GM18870 (cell line): ENCODE measurements around the gene SPDYE1.
"Not testable (repeated sequence)": the region's sequence is repeated elsewhere in the genome, so short reads cannot be mapped to it uniquely, and the experiment has no call there.

ENCODE experiments used
- ATAC-seq: cut with Tn5 transposase; IDR thresholded peaks from one replicate; pipeline ENCODE4 v1.9.1; 2021; ENCODE audit warnings: moderate library complexity; ENCODE audit not compliant: unreplicated experiment

SPDYE1 gene

GRCh38 chr7:43997532-43997931 is at the start of gene SPDYE1:
Gene SPDYE1 (plus strand): TSS chr7:43997897. CDS start chr7:43999950, 2,053 bp downstream.
- ATAC-seq = not testable (repeated sequence)

- ATAC-seq = no peak
These were observed 45.7 kb upstream of the SPDYE1 start for GRCh38 chr7:43952028-43952427.

GRCh38 chr7:43953071-43953470 is 44.6 kb upstream of the SPDYE1 start:
- no peak for ATAC-seq

GRCh38 chr7:43954524-43955228 is 43.0 kb upstream of the SPDYE1 start:
- ATAC-seq = no peak

- ATAC-seq = no peak
These were observed 41.7 kb upstream of the SPDYE1 start for GRCh38 chr7:43956027-43956426.

- no peak for ATAC-seq
These were observed 36.8 kb upstream of the SPDYE1 start for GRCh38 chr7:43960933-43961332.

- not testable (repeated sequence) for ATAC-seq
These were observed 31.3 kb upstream of the SPDYE1 start for GRCh38 chr7:43966392-43966791.

- ATAC-seq = not testable (repeated sequence)
These were observed 29.3 kb upstream of the SPDYE1 start for GRCh38 chr7:43968172-43969040.

GRCh38 chr7:43969586-43969985 is 28.1 kb upstream of the SPDYE1 start:
- not testable (repeated sequence) for ATAC-seq

GRCh38 chr7:43970698-43971097 is 27.0 kb upstream of the SPDYE1 start:
- ATAC-seq = not testable (repeated sequence)

GRCh38 chr7:43974033-43974573 is 23.6 kb upstream of the SPDYE1 start:
- not testable (repeated sequence) for ATAC-seq

- ATAC-seq = not testable (repeated sequence)
These were observed 22.8 kb upstream of the SPDYE1 start for GRCh38 chr7:43974725-43975482.

GRCh38 chr7:43977525-43977924 is 20.2 kb upstream of the SPDYE1 start:
- ATAC-seq = no peak

- not testable (repeated sequence) for ATAC-seq
These were observed 19.6 kb upstream of the SPDYE1 start for GRCh38 chr7:43978102-43978501.

GRCh38 chr7:43982848-43983247 is 14.8 kb upstream of the SPDYE1 start:
- ATAC-seq = not testable (repeated sequence)

GRCh38 chr7:43983736-43984135 is 14.0 kb upstream of the SPDYE1 start:
- not testable (repeated sequence) for ATAC-seq

- not testable (repeated sequence) for ATAC-seq
These were observed 11.5 kb upstream of the SPDYE1 start for GRCh38 chr7:43985904-43986864.

GRCh38 chr7:43987476-43987875 is 10.2 kb upstream of the SPDYE1 start:
- ATAC-seq = not testable (repeated sequence)

GRCh38 chr7:43990011-43990585 is 7.6 kb upstream of the SPDYE1 start:
- ATAC-seq = not testable (repeated sequence)
